Keratinocyte (primary cell): ENCODE measurements around the gene MVP. TPM values are rescaled to one million over a fixed set of nuclear protein-coding genes. Genes with fewer than 3 reads are reported as not detected.
A peak's percentile ranks its signal among the peaks of the same experiment; 100 is the strongest.

Experiments used
- DNase-seq: peaks from one replicate; pipeline ENCODE4 v3.0.0-alpha.2; 2011; ENCODE audit warnings: low read depth, missing footprints, low spot score
- FAIRE-seq: peaks from 2 replicates; lab custom pipeline; 2011; peaks lifted over from hg19 to GRCh38; lab: Jason Lieb, UNC
- H2AFZ ChIP-seq: 2 replicates; pipeline ENCODE4 v1.6.0; 2012; ENCODE audit warnings: low read length, control low read depth, inconsistent platforms; ENCODE audit not compliant: control insufficient read depth
- H3K27ac ChIP-seq: 2 replicates; pipeline ENCODE4 v1.5.1; 2011; ENCODE audit warnings: low read length; ENCODE audit not compliant: control insufficient read depth, insufficient read depth
- H3K27me3 ChIP-seq: 3 replicates; pipeline ENCODE4 v1.6.0; 2011; ENCODE audit warnings: low read length; ENCODE audit not compliant: control insufficient read depth, insufficient read depth; ENCODE audit errors: extremely low read depth
- H3K36me3 ChIP-seq, 2 experiments: 2 replicates in 1 of 2; 3 replicates in 1 of 2; pipeline ENCODE4 v1.5.1; 2011; ENCODE audit warnings: low read length in 2 of 2, mild to moderate bottlenecking in 1 of 2; ENCODE audit not compliant: control insufficient read depth in 2 of 2, insufficient read depth in 2 of 2; ENCODE audit errors: extremely low read depth in 1 of 2
- H3K4me1 ChIP-seq: 3 replicates; pipeline ENCODE4 v1.5.1; 2011; ENCODE audit warnings: low read length; ENCODE audit not compliant: control insufficient read depth, insufficient read depth; ENCODE audit errors: extremely low read depth
- H3K4me2 ChIP-seq: 3 replicates; pipeline ENCODE4 v1.6.0; 2011; ENCODE audit warnings: low read depth, low read length; ENCODE audit not compliant: control insufficient read depth, insufficient read depth; ENCODE audit errors: extremely low read depth
- H3K4me3 ChIP-seq, 3 experiments: fragments of 200-600 bp in 1 of 3; sonication (generic) in 1 of 3; 2 replicates in 2 of 3; 3 replicates in 1 of 3; pipeline ENCODE4 v1.5.1; 2011 to 2016; ENCODE audit warnings: low read length in 3 of 3, mild to moderate bottlenecking in 3 of 3, control low read depth in 2 of 3, inconsistent platforms in 1 of 3, low read depth in 1 of 3, mixed read lengths in 1 of 3, mixed run types in 1 of 3, moderate library complexity in 1 of 3; ENCODE audit not compliant: control insufficient read depth in 2 of 3, insufficient read depth in 2 of 3; ENCODE audit errors: extremely low read depth in 1 of 3
- H3K79me2 ChIP-seq: 2 replicates; pipeline ENCODE4 v1.6.0; 2012; ENCODE audit warnings: low read length; ENCODE audit not compliant: control insufficient read depth, insufficient read depth
- H3K9ac ChIP-seq: 3 replicates; pipeline ENCODE4 v1.6.0; 2011; ENCODE audit warnings: low read length; ENCODE audit not compliant: control insufficient read depth, insufficient read depth; ENCODE audit errors: extremely low read depth
- H3K9me1 ChIP-seq: 3 replicates; pipeline ENCODE4 v1.6.0; 2011; ENCODE audit warnings: low read length; ENCODE audit not compliant: control insufficient read depth, insufficient read depth; ENCODE audit errors: extremely low read depth
- H3K9me3 ChIP-seq: 2 replicates; pipeline ENCODE4 v1.5.1; 2012; ENCODE audit warnings: low read depth, low read length; ENCODE audit not compliant: control insufficient read depth
- H4K20me1 ChIP-seq: 3 replicates; pipeline ENCODE4 v1.6.0; 2011; ENCODE audit warnings: low read length; ENCODE audit not compliant: control insufficient read depth, insufficient read depth; ENCODE audit errors: extremely low read depth
- EZH2 ChIP-seq: IDR thresholded peaks from one replicate; pipeline ENCODE4 v1.6.1; 2012; ENCODE audit warnings: inconsistent platforms, mild to moderate bottlenecking, low read length, moderate library complexity
- dilution Hi-C: fragments of 300-500 bp; cut with MboI; formaldehyde crosslinking; loops from one replicate; pipeline ENCODE4 v1.7.0; 2020; ENCODE audit warnings: low sequenced_read_pairs; ENCODE audit not compliant: extremely low pct_ligation_motif_present
- polyA plus RNA-seq, 5 experiments: library from polyadenylated mRNA; depleted of rRNA in 3 of 5; stranded (reverse) in 3 of 5; stranded (forward) in 1 of 5; unstranded in 1 of 5; fragments of >200 nt; gene quantifications; 1 replicate in 1 of 5; 2 replicates in 3 of 5; 3 replicates in 1 of 5; pipeline versions ENCODE4 v1.2.1 to v1.2.3, GENCODE V29; 2011 to 2012; ENCODE audit warnings: missing spikeins in 2 of 5, low read depth in 1 of 5, low replicate concordance in 1 of 5
- TF ChIP-seq, protein P1 (sequence below), 3 experiments: IDR thresholded peaks in 1 of 3; conservative IDR thresholded peaks in 1 of 3; optimal IDR thresholded peaks in 1 of 3; 2 replicates in 2 of 3; 3 replicates in 1 of 3; pipeline versions ENCODE3 to v1.5.1; 2011; ENCODE audit warnings: low read length in 3 of 3, mild to moderate bottlenecking in 3 of 3, moderate library complexity in 2 of 3, control low read depth in 1 of 3, inconsistent platforms in 1 of 3; ENCODE audit not compliant: insufficient read depth in 2 of 3; ENCODE audit errors: extremely low read depth in 1 of 3

The MVP gene
- polyA plus RNA-seq, 1 donor (not counting 4 experiments of a cell fraction or from before 2014, with no cell fraction given), result 148 TPM

DNA sequence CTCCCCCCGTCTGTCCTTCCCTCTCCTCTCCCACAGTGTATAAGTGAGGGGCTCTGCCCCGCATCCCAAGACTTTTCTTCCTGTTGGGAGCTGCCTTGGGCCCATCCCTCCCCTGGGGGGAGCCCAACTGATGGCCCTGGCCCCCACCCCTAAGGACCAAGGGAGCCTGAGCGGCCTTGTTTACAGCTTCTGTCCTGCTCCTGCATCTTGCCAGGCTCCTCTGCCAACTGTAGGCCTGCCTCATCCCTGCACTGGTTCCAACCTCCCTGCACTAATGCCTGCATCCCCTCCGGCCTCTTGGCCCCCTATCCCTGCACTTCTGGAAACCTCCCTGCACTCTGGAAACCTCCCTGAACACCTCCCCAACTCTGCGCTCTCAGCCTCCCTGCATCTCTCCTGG, 5.7 kb upstream of the MVP start:
- Histone ChIP-seq H3K4me3 (no peak overlapping the region), H3K4me2 (peak overlapping the region; percentile 84), H3K9ac (no peak overlapping the region), H3K27me3 (peaks cover 15% of the 10 kb centered on the region), H3K4me1 (peaks cover 37% of the 10 kb centered on the region), H4K20me1 (no peaks in the 10 kb centered on the region), H3K9me3 (no peaks in the 10 kb centered on the region), H2AFZ (no peak overlapping the region), H3K9me1 (peaks cover 2% of the 10 kb centered on the region), H3K79me2 (peaks cover 18% of the 10 kb centered on the region), H3K27ac (no peak overlapping the region), H3K36me3 (peaks cover 3 to 7% of the 10 kb centered on the region in 2 experiments)
- no peak for TF ChIP-seq EZH2
- TF ChIP-seq, protein P1, sequence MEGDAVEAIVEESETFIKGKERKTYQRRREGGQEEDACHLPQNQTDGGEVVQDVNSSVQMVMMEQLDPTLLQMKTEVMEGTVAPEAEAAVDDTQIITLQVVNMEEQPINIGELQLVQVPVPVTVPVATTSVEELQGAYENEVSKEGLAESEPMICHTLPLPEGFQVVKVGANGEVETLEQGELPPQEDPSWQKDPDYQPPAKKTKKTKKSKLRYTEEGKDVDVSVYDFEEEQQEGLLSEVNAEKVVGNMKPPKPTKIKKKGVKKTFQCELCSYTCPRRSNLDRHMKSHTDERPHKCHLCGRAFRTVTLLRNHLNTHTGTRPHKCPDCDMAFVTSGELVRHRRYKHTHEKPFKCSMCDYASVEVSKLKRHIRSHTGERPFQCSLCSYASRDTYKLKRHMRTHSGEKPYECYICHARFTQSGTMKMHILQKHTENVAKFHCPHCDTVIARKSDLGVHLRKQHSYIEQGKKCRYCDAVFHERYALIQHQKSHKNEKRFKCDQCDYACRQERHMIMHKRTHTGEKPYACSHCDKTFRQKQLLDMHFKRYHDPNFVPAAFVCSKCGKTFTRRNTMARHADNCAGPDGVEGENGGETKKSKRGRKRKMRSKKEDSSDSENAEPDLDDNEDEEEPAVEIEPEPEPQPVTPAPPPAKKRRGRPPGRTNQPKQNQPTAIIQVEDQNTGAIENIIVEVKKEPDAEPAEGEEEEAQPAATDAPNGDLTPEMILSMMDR (optimal IDR thresholded peaks at IDR 0.05 in 1 of 3, IDR thresholded peaks at IDR 0.05 in 1 of 3, conservative IDR thresholded peaks at IDR 0.05 in 1 of 3; ENCODE audit: extremely low read depth in 1 of 3, insufficient read depth in 2 of 3, low read length in 3 of 3), result no peak
- DNase-seq (no peak), FAIRE-seq (no peak)
- dilution Hi-C loops, result no loop called here

DNA sequence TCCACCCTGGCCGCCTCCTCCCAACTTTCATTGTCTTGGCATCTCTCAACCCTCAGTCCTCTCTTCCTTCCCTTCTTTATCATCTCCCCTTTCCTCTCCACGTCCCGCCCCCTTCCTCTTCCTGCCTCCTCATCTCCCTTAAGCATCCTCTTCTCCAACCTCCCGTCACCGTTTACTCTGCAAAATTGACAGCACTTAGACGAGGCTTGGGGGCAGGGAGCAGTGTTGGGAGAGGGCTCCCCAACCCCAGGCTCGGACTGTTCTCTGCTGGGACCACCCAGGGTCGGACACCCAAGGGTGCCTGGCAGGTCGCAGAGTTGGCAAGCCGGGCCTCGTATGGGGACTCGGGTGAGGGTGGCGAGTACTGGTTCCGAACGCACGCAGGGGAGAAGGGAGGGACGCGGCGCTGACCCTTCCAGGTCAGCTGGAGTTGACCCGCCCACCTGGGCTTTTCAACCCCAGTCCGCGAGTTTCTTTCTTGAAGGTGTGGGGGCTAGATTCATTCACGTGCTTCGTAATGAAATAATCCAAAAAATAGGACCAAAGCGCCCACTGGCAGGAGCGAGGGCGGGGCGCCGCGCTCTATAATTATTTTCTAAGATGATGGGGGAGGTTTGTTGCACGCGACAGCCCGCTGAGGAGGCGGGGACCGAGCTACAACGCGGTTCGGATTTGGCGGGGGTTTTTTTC, 5.1 kb upstream of the MVP start:
- Histone ChIP-seq H3K27ac (peak overlapping the region; percentile 83), H3K27me3 (peaks cover 15% of the 10 kb centered on the region), H3K4me1 (peaks cover 41% of the 10 kb centered on the region), H3K36me3 (peaks cover 2 to 10% of the 10 kb centered on the region in 2 experiments), H4K20me1 (no peaks in the 10 kb centered on the region), H3K9me3 (no peaks in the 10 kb centered on the region), H3K4me3 (peak overlapping the region; percentile 81 to 88 (median 87)), H3K4me2 (peak overlapping the region; percentile 84), H3K9me1 (peaks cover 2% of the 10 kb centered on the region), H3K9ac (peak overlapping the region; percentile 88), H3K79me2 (peaks cover 20% of the 10 kb centered on the region), H2AFZ (peak overlapping the region; percentile 83)
- FAIRE-seq, result no peak
- DNase-seq, result no peak
- TF ChIP-seq, protein P1 (optimal IDR thresholded peaks at IDR 0.05 in 1 of 3, IDR thresholded peaks at IDR 0.05 in 1 of 3, conservative IDR thresholded peaks at IDR 0.05 in 1 of 3; ENCODE audit: extremely low read depth in 1 of 3, insufficient read depth in 2 of 3, low read length in 3 of 3), result no peak
- TF ChIP-seq EZH2, result no peak
- dilution Hi-C loops, result no loop called here
